SU-DHL-6 (cell line): ENCODE data around the gene KIF7.

Experiments used
- H2AFZ ChIP-seq: fragments of 200-600 bp; sonication (generic); 2 replicates; pipeline ENCODE4 v1.6.1; 2014; ENCODE audit warnings: low read depth, mild to moderate bottlenecking, moderate library complexity, mixed read lengths, antibody characterized with exemption, low read length; ENCODE audit not compliant: severe bottlenecking
- H3F3A ChIP-seq: fragments of 200-600 bp; shearing (Covaris generic); 2 replicates; pipeline ENCODE4 v1.6.0; 2016; ENCODE audit warnings: antibody characterized with exemption, mild to moderate bottlenecking; ENCODE audit not compliant: insufficient read depth
- H3K27ac ChIP-seq: fragments of 200-600 bp; sonication (generic); 2 replicates; pipeline ENCODE4 v1.5.1; 2016; ENCODE audit warnings: low read depth, mild to moderate bottlenecking, low read length, moderate library complexity, mixed read lengths
- H3K27me3 ChIP-seq: fragments of 200-600 bp; sonication (generic), shearing (Covaris generic); 2 replicates; pipeline ENCODE4 v1.6.0; 2014; ENCODE audit warnings: mild to moderate bottlenecking, low read length
- H3K36me3 ChIP-seq: fragments of 200-600 bp; sonication (generic); 2 replicates; pipeline ENCODE4 v1.6.1; 2014; ENCODE audit warnings: mild to moderate bottlenecking, low read length, mixed read lengths
- H3K4me2 ChIP-seq: fragments of 300-600, 200-600 bp; shearing (Covaris generic), sonication (generic); 2 replicates; pipeline ENCODE4 v1.6.0; 2014; ENCODE audit warnings: low read length, low read depth, mild to moderate bottlenecking; ENCODE audit not compliant: poor library complexity, severe bottlenecking
- H3K4me3 ChIP-seq: fragments of 200-600 bp; sonication (generic); 2 replicates; pipeline ENCODE4 v1.5.1; 2014; ENCODE audit warnings: antibody characterized with exemption, low read length, mild to moderate bottlenecking, mixed read lengths; ENCODE audit not compliant: insufficient read depth, poor library complexity, severe bottlenecking
- H3K79me2 ChIP-seq: fragments of 200-600 bp; sonication (generic); 2 replicates; pipeline ENCODE4 v1.6.1; 2014; ENCODE audit warnings: mild to moderate bottlenecking, low read length, moderate library complexity; ENCODE audit not compliant: insufficient read depth
- H3K9ac ChIP-seq: fragments of 200-600 bp; sonication (generic); 2 replicates; pipeline ENCODE4 v1.7.0; 2014; ENCODE audit warnings: mild to moderate bottlenecking, low read length
- H3K9me2 ChIP-seq: fragments of 200-600 bp; sonication (generic); replicated peaks from 2 replicates; pipeline ENCODE4 v1.6.1; 2014; ENCODE audit warnings: low read length; ENCODE audit not compliant: insufficient read depth
- H3K9me3 ChIP-seq: fragments of 200-600 bp; sonication (generic); 2 replicates; pipeline ENCODE4 v1.6.1; 2014; ENCODE audit warnings: low read length, mixed read lengths; ENCODE audit not compliant: insufficient read depth
- H4K20me1 ChIP-seq: fragments of 200-600 bp; sonication (generic); 2 replicates; pipeline ENCODE4 v1.6.1; 2014; ENCODE audit warnings: low read depth, mild to moderate bottlenecking, antibody characterized with exemption, low read length, moderate library complexity, mixed read lengths
- CTCF ChIP-seq: fragments of 200-600 bp; sonication (generic); IDR thresholded peaks from one replicate; pipeline ENCODE4 v1.5.1; 2017; ENCODE audit warnings: antibody characterized with exemption, mild to moderate bottlenecking, low read length, moderate library complexity; ENCODE audit not compliant: insufficient read depth, poor library complexity, severe bottlenecking
- EZH2phosphoT487 ChIP-seq: fragments of 200-600 bp; sonication (generic), shearing (Covaris generic); conservative IDR thresholded peaks from 2 replicates; pipeline ENCODE4 v1.6.1; 2018; ENCODE audit warnings: mild to moderate bottlenecking, antibody characterized with exemption, low read length, moderate library complexity, mixed read lengths

The KIF7 gene

GRCh38 chr15:89654301-89654761, 936 bp downstream of the KIF7 start:
- Histone ChIP-seq H3K36me3 (no peaks in the 10 kb centered on the region), H3K9me3 (no peaks in the 10 kb centered on the region), H3K27ac (no peak overlapping the region), H3K9me2 (no peaks in the 10 kb centered on the region), H3K27me3 (0 out of 2 replicates have a peak, but pooled peaks cover 3% of the 10 kb centered on the region), H3K79me2 (no peaks in the 10 kb centered on the region), H3F3A (no peaks in the 10 kb centered on the region), H3K9ac (no peak overlapping the region), H3K4me2 (no peak overlapping the region), H4K20me1 (no peaks in the 10 kb centered on the region), H3K4me3 (no peak overlapping the region), H2AFZ (no peak overlapping the region)
- TF ChIP-seq EZH2phosphoT487 (no peak), CTCF (no peak)

- Histone ChIP-seq H3K27ac (no peak overlapping the region), H3K27me3 (0 out of 2 replicates have a peak, but pooled peaks cover 3% of the 10 kb centered on the region), H3K9me3 (no peaks in the 10 kb centered on the region), H3K4me2 (no peak overlapping the region), H4K20me1 (no peaks in the 10 kb centered on the region), H3K9me2 (no peaks in the 10 kb centered on the region), H3K36me3 (no peaks in the 10 kb centered on the region), H2AFZ (no peak overlapping the region), H3F3A (no peaks in the 10 kb centered on the region), H3K79me2 (no peaks in the 10 kb centered on the region), H3K4me3 (no peak overlapping the region), H3K9ac (no peak overlapping the region)
- TF ChIP-seq CTCF (no peak), EZH2phosphoT487 (no peak)
Observed at GRCh38 chr15:89653578-89653977, 1.7 kb downstream of the KIF7 start.

- Histone ChIP-seq H3K27me3 (0 out of 2 replicates have a peak, but pooled peaks cover under 1% of the 10 kb centered on the region), H3K27ac (no peak overlapping the region), H3K9me2 (no peaks in the 10 kb centered on the region), H3K36me3 (no peaks in the 10 kb centered on the region), H2AFZ (no peak overlapping the region), H3K9ac (no peak overlapping the region), H3K79me2 (no peaks in the 10 kb centered on the region), H4K20me1 (no peaks in the 10 kb centered on the region), H3F3A (no peaks in the 10 kb centered on the region), H3K4me2 (no peak overlapping the region), H3K9me3 (no peaks in the 10 kb centered on the region), H3K4me3 (no peak overlapping the region)
- no peak for TF ChIP-seq EZH2phosphoT487
- no peak for TF ChIP-seq CTCF
Observed at GRCh38 chr15:89652666-89653065, 2.6 kb downstream of the KIF7 start.
